ENCODE measurements around the gene ORC2.
"Not testable (repeated sequence)": the region's sequence is repeated elsewhere in the genome, so short reads cannot be mapped to it uniquely, and the experiment has no call there.

The ORC2 gene

DNA sequence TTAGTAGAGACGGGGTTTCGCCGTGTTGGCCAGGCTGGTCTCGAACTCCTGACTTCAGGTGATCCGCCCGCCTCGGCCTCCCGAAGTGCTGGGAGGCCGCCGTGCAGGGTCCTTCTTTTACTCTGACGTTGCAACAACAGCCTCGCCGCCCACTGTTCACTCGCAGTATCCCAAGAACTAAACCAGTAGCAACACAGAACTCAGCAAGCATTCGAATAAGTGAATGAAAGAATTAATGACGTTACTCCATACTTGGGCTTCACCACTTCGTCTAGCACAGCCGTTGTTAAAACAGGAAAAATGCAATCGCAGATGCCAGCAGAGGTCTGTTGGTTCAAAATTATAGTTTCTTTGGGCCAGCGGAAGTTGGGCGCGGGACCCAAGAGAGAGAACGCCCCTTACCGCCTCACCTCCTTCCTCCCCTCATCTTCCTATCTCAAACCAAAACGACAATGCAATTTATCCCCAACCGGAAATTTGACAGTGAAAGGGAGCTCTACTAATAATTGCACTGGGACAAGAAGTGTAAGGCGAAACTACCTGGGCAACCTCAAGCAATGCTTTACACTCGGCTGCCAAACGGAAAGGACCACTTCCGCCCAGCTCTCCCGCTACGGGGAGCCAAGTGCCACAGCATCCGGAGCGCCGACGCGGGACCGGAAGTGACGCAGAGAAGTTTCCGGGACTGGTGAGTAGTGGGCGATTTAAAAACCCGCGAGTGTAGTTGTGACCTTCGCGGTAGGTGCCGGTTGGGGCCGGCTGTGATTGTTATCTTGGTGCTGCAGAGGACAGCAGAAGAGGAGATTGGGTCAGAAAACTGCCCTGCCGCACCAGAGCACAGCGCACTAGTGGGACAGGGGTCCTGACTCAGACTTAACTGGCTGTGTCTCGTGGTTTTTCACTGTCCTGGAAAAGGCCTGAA is 74.5 kb downstream of the ORC2 start, which contains the start of the genes NIF3L1 and PPIL3:
NIF3L1 (plus strand) TSS at position 668 of the 922 bp plus-strand sequence. CDS start 2,573 bp downstream, outside the sequence.
PPIL3 (minus strand) TSS at position 374 of the 922 bp plus-strand sequence. CDS start 1,462 bp downstream, outside the sequence.
- Histone ChIP-seq H3K9me3 (ENCODE audit: control insufficient read depth in 2 of 2, low read length in 2 of 2) (no peaks in the 10 kb centered on the region), H3K36me3 (ENCODE audit: control insufficient read depth in 2 of 2, insufficient read depth in 2 of 2, low read length in 2 of 2) (peaks cover 2 to 8% of the 10 kb centered on the region in 2 donors), H3K27me3 (ENCODE audit: control insufficient read depth in 1 of 2, insufficient read depth in 2 of 2, low read length in 2 of 2) (no peaks in the 10 kb centered on the region), H3K4me3 (ENCODE audit: low read length in 2 of 2) (peak within 1 kb of the TSS; percentile 76 to 99), H3K9ac (ENCODE audit: low read length in 2 of 2) (peak within 1 kb of the TSS; percentile 85 to 96), H3K27ac (ENCODE audit: low read length) (peak within 1 kb of the TSS; percentile 93), H3K4me1 (ENCODE audit: control insufficient read depth, insufficient read depth, low read length) (peaks cover 18% of the 10 kb centered on the region)

DNA sequence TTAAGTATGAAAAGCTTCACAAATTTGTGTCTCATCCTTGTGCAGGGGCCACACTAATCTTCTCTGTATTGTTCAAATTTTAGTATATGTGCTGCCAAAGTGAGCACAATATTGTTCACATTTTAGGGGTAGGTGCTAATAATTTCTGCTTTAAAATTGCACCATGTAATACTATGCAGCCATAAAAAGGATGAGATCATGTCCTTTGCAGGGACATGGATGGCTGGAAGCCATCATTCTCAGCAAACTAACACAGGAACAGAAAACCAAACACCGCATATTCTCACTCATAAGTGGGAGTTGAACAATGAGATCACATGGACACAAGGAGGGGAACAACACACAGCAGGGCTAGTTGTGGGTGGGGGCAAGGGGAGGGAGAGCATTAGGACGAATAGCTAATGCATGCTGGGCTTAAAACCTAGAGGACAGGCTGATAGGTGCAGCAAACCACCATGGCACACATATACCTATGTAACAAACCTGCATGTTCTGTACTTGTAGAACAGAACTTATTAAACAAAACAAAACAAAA is 81.7 kb downstream of the ORC2 start:
- H3K4me1 ChIP-seq (ENCODE audit: control insufficient read depth, insufficient read depth, low read length); H3K9me3 ChIP-seq (ENCODE audit: control insufficient read depth in 2 of 2, low read length in 2 of 2); H3K4me3 ChIP-seq (ENCODE audit: low read length in 2 of 2); H3K27ac ChIP-seq (ENCODE audit: low read length); H3K27me3 ChIP-seq (ENCODE audit: control insufficient read depth in 1 of 2, insufficient read depth in 2 of 2, low read length in 2 of 2); H3K9ac ChIP-seq (ENCODE audit: low read length in 2 of 2): not testable (repeated sequence)
- H3K36me3 ChIP-seq (ENCODE audit: control insufficient read depth in 2 of 2, insufficient read depth in 2 of 2, low read length in 2 of 2), result peaks cover 18 to 25% of the 10 kb centered on the region in 2 donors

DNA sequence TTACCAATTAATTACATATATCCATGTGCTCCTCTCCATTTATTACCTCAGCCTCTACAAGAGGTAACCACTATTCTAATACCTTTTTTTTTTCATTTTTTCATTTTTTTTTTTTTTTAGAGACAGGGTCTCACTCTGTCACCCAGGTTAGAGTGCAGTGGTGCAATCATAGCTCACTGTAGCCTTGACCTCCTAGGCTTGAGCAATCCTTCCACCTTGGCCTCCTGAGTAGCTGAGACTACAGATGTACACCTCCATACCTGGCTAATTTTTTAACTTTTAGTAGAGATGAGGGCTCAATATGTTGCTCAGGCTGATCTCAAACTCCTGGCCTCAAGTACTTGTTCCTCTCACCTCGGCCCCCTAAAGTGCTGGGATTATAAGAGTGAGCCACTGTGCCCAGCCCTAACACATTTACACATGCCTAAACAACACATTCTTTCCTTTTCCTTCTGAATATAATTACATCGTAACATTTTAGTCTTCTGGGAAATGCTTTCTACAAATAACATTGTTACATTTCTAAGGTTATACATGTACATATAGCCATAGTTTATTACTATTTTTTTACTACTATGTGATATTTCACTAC is 85.1 kb downstream of the ORC2 start:
- Histone ChIP-seq H3K27me3 (ENCODE audit: control insufficient read depth in 1 of 2, insufficient read depth in 2 of 2, low read length in 2 of 2) (no peaks in the 10 kb centered on the region), H3K9me3 (ENCODE audit: control insufficient read depth in 2 of 2, low read length in 2 of 2) (no peaks in the 10 kb centered on the region), H3K4me3 (ENCODE audit: low read length in 2 of 2) (no peak overlapping the region), H3K9ac (ENCODE audit: low read length in 2 of 2) (no peak overlapping the region), H3K4me1 (ENCODE audit: control insufficient read depth, insufficient read depth, low read length) (no peaks in the 10 kb centered on the region), H3K27ac (ENCODE audit: low read length) (no peak overlapping the region), H3K36me3 (ENCODE audit: control insufficient read depth in 2 of 2, insufficient read depth in 2 of 2, low read length in 2 of 2) (peaks cover 14 to 34% of the 10 kb centered on the region in 2 donors)

DNA sequence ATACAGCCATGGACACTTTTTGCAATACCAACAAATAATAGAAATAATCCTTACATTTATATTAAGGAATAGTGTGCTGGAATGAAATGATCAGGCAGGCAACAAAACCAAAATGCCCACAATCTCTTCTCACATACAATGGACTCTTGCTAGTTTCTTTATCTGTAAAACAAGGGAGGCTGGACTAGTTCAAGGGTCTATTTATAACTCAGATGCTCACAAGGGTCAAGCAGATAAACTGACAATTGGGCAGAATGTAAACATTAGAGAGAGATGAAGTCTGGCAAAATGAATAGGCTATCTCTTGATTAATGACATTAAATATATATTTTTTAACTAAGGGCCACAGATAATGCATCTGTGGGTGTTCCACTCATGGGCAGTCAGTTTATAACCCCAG is 86.0 kb downstream of the ORC2 start:
- no peaks in the 10 kb centered on the region for H3K27me3 ChIP-seq (ENCODE audit: control insufficient read depth in 1 of 2, insufficient read depth in 2 of 2, low read length in 2 of 2)
- H3K4me1 ChIP-seq (ENCODE audit: control insufficient read depth, insufficient read depth, low read length), result no peaks in the 10 kb centered on the region
- no peak overlapping the region for H3K9ac ChIP-seq (ENCODE audit: low read length in 2 of 2)
- H3K9me3 ChIP-seq (ENCODE audit: control insufficient read depth in 2 of 2, low read length in 2 of 2), result no peaks in the 10 kb centered on the region
- peaks cover 14 to 32% of the 10 kb centered on the region in 2 donors for H3K36me3 ChIP-seq (ENCODE audit: control insufficient read depth in 2 of 2, insufficient read depth in 2 of 2, low read length in 2 of 2)
- no peak overlapping the region for H3K4me3 ChIP-seq (ENCODE audit: low read length in 2 of 2)
- H3K27ac ChIP-seq (ENCODE audit: low read length), result no peak overlapping the region

DNA sequence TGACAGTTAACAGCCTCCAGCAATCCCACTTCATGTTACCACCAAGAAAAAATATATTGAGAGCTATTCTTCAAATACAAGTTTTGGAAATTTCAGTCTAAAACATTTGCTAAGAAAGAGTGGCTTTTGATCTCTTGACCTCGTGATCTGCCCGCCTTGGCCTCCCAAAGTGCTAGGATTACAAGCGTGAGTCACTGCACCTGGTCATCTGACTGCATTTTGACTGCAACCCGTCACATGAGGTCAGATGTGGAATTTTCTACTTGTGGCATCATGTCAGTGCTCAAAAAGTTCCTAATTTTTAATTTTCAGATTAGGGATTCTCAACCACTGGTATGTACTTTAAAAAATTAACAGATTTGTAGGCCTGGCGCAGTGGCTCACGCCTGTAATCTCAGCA is 89.9 kb downstream of the ORC2 start:
- H3K27me3 ChIP-seq (ENCODE audit: control insufficient read depth in 1 of 2, insufficient read depth in 2 of 2, low read length in 2 of 2), result no peaks in the 10 kb centered on the region
- no peaks in the 10 kb centered on the region for H3K9me3 ChIP-seq (ENCODE audit: control insufficient read depth in 2 of 2, low read length in 2 of 2)
- H3K27ac ChIP-seq (ENCODE audit: low read length), result no peak overlapping the region
- H3K4me1 ChIP-seq (ENCODE audit: control insufficient read depth, insufficient read depth, low read length), result no peaks in the 10 kb centered on the region
- H3K36me3 ChIP-seq (ENCODE audit: control insufficient read depth in 2 of 2, insufficient read depth in 2 of 2, low read length in 2 of 2), result peaks cover 3 to 18% of the 10 kb centered on the region in 2 donors
- H3K9ac ChIP-seq (ENCODE audit: low read length in 2 of 2), result no peak overlapping the region
- H3K4me3 ChIP-seq (ENCODE audit: low read length in 2 of 2), result no peak overlapping the region

DNA sequence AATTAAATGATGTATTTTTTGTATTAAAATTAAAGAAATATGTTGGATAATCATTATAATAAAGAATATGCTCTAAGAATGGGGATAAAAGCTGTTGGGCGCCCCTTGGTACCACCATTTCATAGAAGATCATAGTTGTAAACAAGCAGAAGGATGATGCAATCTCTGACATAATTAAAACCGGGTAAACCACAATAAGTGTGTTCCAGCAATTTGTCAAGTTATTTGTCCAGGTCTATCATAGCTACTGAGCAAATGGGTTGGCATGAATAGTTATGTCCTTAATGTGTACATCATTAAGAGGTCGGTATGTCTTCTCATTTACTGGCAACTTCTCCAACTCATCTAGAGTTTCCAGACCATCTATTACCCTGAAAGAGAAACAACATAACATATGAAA is 92.3 kb downstream of the ORC2 start:
- H3K36me3 ChIP-seq (ENCODE audit: control insufficient read depth in 2 of 2, insufficient read depth in 2 of 2, low read length in 2 of 2), result peaks cover 3 to 10% of the 10 kb centered on the region in 2 donors
- H3K9me3 ChIP-seq (ENCODE audit: control insufficient read depth in 2 of 2, low read length in 2 of 2), result no peaks in the 10 kb centered on the region
- H3K4me1 ChIP-seq (ENCODE audit: control insufficient read depth, insufficient read depth, low read length), result peaks cover 3% of the 10 kb centered on the region
- no peaks in the 10 kb centered on the region for H3K27me3 ChIP-seq (ENCODE audit: control insufficient read depth in 1 of 2, insufficient read depth in 2 of 2, low read length in 2 of 2)
- no peak overlapping the region for H3K9ac ChIP-seq (ENCODE audit: low read length in 2 of 2)
- no peak overlapping the region for H3K27ac ChIP-seq (ENCODE audit: low read length)
- H3K4me3 ChIP-seq (ENCODE audit: low read length in 2 of 2), result no peak overlapping the region

DNA sequence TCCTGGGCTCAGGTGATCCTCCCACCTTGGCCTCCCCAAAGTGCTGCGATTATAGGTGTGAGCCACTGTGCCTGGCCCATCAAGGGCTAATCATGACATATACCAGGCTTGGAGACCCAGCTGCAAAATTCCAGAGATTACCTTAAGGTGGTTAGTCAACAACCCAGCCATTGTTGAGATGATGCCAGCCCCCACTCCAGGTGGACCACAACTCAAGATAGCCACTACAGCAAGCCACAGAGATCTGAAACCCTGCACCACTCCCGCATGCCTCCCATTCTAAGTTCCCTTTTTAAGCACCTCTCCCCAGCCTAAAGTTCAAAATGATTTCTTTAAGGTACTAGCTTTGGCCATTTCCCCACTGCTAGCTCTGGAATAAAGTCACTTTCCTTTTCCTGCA is 94.4 kb downstream of the ORC2 start:
- Histone ChIP-seq H3K9ac (ENCODE audit: low read length in 2 of 2) (no peak overlapping the region), H3K4me1 (ENCODE audit: control insufficient read depth, insufficient read depth, low read length) (peaks cover 6% of the 10 kb centered on the region), H3K36me3 (ENCODE audit: control insufficient read depth in 2 of 2, insufficient read depth in 2 of 2, low read length in 2 of 2) (peaks cover 2 to 3% of the 10 kb centered on the region in 2 donors), H3K9me3 (ENCODE audit: control insufficient read depth in 2 of 2, low read length in 2 of 2) (no peaks in the 10 kb centered on the region), H3K27ac (ENCODE audit: low read length) (no peak overlapping the region), H3K27me3 (ENCODE audit: control insufficient read depth in 1 of 2, insufficient read depth in 2 of 2, low read length in 2 of 2) (no peaks in the 10 kb centered on the region), H3K4me3 (ENCODE audit: low read length in 2 of 2) (no peak overlapping the region)

DNA sequence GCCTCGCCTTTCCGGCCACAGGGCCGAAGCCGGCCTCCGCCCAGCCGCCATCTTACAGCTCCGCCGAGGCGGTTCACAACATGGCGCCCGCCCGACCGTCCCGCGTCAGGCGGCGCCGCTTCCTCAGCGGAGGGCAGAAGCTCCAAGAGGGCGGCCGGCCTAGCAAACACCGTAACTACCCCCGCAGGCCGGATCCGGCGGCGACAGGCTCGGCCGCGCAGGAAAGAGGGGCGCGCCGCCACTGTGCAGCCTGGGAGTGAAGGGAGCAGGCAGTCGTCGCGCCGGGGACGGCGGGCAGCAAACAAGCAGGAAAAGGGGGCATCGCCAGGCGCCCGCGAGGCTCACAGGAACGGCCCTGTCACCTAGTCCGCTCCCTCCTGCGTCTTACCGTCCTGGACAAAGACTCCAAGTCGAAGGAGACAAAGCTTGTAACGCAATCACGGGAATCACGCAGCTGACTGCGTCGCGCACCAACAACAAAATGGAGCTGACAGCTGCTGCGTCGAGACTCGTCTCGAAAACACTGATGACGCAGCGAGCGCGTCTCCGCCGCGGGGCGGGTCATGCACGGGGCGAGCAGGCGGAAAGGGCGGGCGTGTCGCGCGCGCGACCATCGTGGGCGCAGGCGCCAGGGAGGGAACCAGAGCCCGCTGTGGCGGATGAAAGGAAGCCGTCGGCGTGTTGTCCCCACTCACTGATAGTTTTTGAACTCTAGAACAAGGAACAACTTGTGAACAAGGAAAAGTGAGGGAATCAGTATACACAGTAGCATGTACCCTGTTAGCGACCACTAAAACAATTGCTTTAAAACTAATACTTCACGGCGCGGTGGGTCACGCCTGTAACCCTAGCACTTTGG is 99.1 kb downstream of the ORC2 start, which contains the start of gene CLK1:
CLK1 (minus strand) TSS at position 483 of the 859 bp plus-strand sequence. CDS start 2,796 bp downstream, outside the sequence.
- Histone ChIP-seq H3K9ac (ENCODE audit: low read length in 2 of 2) (peak within 1 kb of the TSS; percentile 100), H3K9me3 (ENCODE audit: control insufficient read depth in 2 of 2, low read length in 2 of 2) (no peaks in the 10 kb centered on the region), H3K36me3 (ENCODE audit: control insufficient read depth in 2 of 2, insufficient read depth in 2 of 2, low read length in 2 of 2) (peaks cover 0 to 2% of the 10 kb centered on the region in 2 donors), H3K4me3 (ENCODE audit: low read length in 2 of 2) (peak within 1 kb of the TSS; percentile 97 to 99), H3K4me1 (ENCODE audit: control insufficient read depth, insufficient read depth, low read length) (peaks cover 9% of the 10 kb centered on the region), H3K27me3 (ENCODE audit: control insufficient read depth in 1 of 2, insufficient read depth in 2 of 2, low read length in 2 of 2) (no peaks in the 10 kb centered on the region), H3K27ac (ENCODE audit: low read length) (peak within 1 kb of the TSS; percentile 100)

DNA sequence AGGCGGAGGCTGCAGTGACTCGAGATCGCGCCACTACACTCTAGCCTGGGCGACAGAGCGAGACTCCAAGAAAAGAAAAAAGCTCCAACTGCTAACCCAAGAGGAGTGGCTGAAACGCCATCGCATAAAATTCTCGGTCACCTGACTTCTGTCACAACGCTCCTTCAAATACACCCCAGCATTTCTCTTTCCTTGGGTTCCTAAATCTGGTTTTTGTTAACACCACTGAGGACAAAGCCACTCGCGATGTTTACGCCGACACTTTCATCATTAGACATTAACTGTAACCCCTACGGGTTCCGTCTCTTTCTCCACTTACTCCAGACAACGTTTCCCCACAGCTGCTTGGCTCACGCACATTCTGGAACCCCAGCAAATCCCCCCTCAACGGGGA is 99.7 kb downstream of the ORC2 start:
- H3K9me3 ChIP-seq (ENCODE audit: control insufficient read depth in 2 of 2, low read length in 2 of 2), result no peaks in the 10 kb centered on the region
- H3K9ac ChIP-seq (ENCODE audit: low read length in 2 of 2), result peak overlapping the region; percentile 100
- H3K36me3 ChIP-seq (ENCODE audit: control insufficient read depth in 2 of 2, insufficient read depth in 2 of 2, low read length in 2 of 2), result peaks cover 0 to 8% of the 10 kb centered on the region in 2 donors
- H3K27me3 ChIP-seq (ENCODE audit: control insufficient read depth in 1 of 2, insufficient read depth in 2 of 2, low read length in 2 of 2), result no peaks in the 10 kb centered on the region
- peak overlapping the region; percentile 97 to 99 for H3K4me3 ChIP-seq (ENCODE audit: low read length in 2 of 2)
- H3K27ac ChIP-seq (ENCODE audit: low read length), result peak overlapping the region; percentile 100
- peaks cover 13% of the 10 kb centered on the region for H3K4me1 ChIP-seq (ENCODE audit: control insufficient read depth, insufficient read depth, low read length)

DNA sequence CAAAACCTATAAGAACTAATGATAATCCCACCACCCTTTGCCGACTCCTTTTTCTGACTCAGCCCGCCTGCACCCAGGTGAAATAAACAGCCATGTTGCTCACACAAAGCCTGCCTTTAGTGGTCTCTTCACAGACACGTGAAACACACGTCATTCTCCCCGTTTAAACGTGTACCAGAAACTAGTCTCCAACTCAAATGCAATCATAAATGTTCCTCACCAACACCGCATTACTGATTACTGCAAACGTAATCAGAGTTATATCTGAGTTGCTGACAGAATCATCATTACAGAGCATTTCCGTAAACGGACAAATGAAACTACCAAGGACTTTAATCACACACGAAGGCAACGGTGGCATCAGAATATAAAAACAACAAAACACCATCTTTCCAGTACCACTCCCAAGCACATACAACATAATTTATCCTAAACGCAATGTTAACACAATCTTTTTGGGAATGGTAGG is 100.9 kb downstream of the ORC2 start:
- Histone ChIP-seq H3K4me3 (ENCODE audit: low read length in 2 of 2) (peak overlapping the region; percentile 97 to 99), H3K27ac (ENCODE audit: low read length) (peak overlapping the region; percentile 100), H3K4me1 (ENCODE audit: control insufficient read depth, insufficient read depth, low read length) (peaks cover 13% of the 10 kb centered on the region), H3K36me3 (ENCODE audit: control insufficient read depth in 2 of 2, insufficient read depth in 2 of 2, low read length in 2 of 2) (peaks cover 11 to 20% of the 10 kb centered on the region in 2 donors), H3K9ac (ENCODE audit: low read length in 2 of 2) (peak overlapping the region; percentile 100), H3K9me3 (ENCODE audit: control insufficient read depth in 2 of 2, low read length in 2 of 2) (no peaks in the 10 kb centered on the region), H3K27me3 (ENCODE audit: control insufficient read depth in 1 of 2, insufficient read depth in 2 of 2, low read length in 2 of 2) (no peaks in the 10 kb centered on the region)
